ENCODE results near the gene ELFN2.

- TF ChIP-seq CTCF (IDR thresholded peaks at IDR 0.05; ENCODE audit: low read length) (no peak), EZH2 (optimal IDR thresholded peaks at IDR 0.05; ENCODE audit: low read depth, low read length) (no peak), EZH2phosphoT487 (IDR thresholded peaks at IDR 0.05; ENCODE audit: low read length) (no peak)
These were observed 8.5 kb downstream of the ELFN2 start for GRCh38 chr22:37418627-37419369.

All from MM.1S (cell line).